ENCODE data around the gene UBE4B. TPM values are rescaled to one million over a fixed set of nuclear protein-coding genes. Genes with fewer than 3 reads are reported as not detected.
A peak's percentile ranks its signal among the peaks of the same experiment; 100 is the strongest.
"Not testable (repeated sequence)": the region's sequence is repeated elsewhere in the genome, so short reads cannot be mapped to it uniquely, and the experiment has no call there.

The UBE4B gene
- total RNA-seq, 1 experiment from 2014 or later, result 54.7 TPM

DNA sequence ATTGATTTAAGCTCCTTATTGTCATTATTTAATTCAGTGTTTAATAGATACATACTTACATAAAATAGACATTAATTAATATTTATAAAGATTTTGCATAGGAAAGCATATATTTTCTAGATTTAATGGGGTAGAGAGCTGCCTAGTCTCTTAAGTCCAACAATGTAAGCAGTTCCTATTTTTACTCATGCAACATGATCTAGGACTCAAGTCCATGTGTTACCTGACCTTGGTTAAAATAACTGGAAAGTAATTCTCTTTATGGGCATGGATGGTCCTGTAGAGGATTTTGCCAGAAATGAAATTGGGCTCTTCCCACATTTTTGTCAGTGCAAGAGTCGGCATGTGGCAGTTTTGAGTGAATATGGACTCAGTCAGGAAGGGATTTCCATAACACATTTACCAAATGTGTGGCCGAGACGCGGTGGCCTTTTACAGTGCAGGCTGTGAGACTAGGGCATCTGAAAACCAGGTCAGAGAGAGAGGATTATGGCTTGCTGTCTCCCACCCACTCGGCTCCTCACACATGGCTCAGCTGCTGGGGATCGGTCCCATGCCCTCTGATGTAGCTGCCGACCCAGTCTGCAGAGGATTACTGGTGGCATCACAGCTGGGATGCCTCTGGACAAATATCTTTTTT lies 171.4 kb downstream of the UBE4B start:
- TF ChIP-seq REST (IDR thresholded peaks at IDR 0.05; ENCODE audit: insufficient read depth in 1 of 2, low read depth in 2 of 2, low read length in 1 of 2) (no peak), POLR2AphosphoS5 (IDR thresholded peaks at IDR 0.05; ENCODE audit: low read depth, low read length) (no peak), TCF7L2 (IDR thresholded peaks at IDR 0.05; ENCODE audit: low read depth, low read length) (no peak)
- TF ChIP-seq, protein P1, sequence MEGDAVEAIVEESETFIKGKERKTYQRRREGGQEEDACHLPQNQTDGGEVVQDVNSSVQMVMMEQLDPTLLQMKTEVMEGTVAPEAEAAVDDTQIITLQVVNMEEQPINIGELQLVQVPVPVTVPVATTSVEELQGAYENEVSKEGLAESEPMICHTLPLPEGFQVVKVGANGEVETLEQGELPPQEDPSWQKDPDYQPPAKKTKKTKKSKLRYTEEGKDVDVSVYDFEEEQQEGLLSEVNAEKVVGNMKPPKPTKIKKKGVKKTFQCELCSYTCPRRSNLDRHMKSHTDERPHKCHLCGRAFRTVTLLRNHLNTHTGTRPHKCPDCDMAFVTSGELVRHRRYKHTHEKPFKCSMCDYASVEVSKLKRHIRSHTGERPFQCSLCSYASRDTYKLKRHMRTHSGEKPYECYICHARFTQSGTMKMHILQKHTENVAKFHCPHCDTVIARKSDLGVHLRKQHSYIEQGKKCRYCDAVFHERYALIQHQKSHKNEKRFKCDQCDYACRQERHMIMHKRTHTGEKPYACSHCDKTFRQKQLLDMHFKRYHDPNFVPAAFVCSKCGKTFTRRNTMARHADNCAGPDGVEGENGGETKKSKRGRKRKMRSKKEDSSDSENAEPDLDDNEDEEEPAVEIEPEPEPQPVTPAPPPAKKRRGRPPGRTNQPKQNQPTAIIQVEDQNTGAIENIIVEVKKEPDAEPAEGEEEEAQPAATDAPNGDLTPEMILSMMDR (IDR thresholded peaks at IDR 0.05), result no peak
- POLR2A ChIA-PET, result no interaction called here
- Histone ChIP-seq H3K4me3 (ENCODE audit: low read depth in 2 of 2, low read length in 2 of 2) (no peak overlapping the region), H3K4me1 (ENCODE audit: control insufficient read depth, insufficient read depth, low read length) (peaks cover under 1% of the 10 kb centered on the region; the same call in 1 of the 2 replicates), H3K27ac (ENCODE audit: low read length) (no peak overlapping the region), H3K27me3 (ENCODE audit: control insufficient read depth, insufficient read depth, low read length) (no peaks in the 10 kb centered on the region), H3K9me3 (ENCODE audit: control insufficient read depth, insufficient read depth, low read depth, low read length) (no peaks in the 10 kb centered on the region), H3K36me3 (ENCODE audit: control insufficient read depth, insufficient read depth, low read length) (no peaks in the 10 kb centered on the region)
- peak; percentile 61; the same call in 1 of the 2 replicates for ATAC-seq
- no TSS peak for BruUV-seq (replicated peaks)
- no peak for DNase-seq (ENCODE audit: low read depth, low spot score)
- in situ Hi-C loops (cut with HindIII; ENCODE audit: low pct_unique_long_range_greater_than_20kb, low sequenced_read_pairs) (no loop called here), intact Hi-C loops (cut with micrococcal nuclease; ENCODE audit: unreplicated experiment) (no loop called here)
- CTCF ChIA-PET, result interaction anchor here (0.6 kb wide), 1 partner anchor 178 kb away, joined by 4 read pairs; no protein-coding TSS in a partner anchor

DNA sequence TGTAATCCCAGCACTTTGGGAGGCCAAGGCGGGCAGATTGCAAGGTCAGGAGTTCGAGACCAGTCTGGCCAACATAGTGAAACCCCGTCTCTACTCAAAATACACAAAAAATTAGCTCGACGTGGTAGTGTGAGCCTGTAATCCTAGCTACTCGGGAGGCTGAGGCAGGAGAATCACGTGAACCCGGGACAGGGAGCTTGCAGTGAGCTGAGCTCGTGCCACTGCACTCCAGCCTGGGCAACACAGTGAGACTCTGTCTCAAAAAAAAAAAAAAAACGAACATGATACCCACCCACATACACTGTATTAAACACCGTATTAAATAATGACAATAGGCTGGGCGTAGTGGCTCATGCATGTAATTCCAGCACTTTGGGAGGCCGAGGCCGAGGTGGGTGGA lies 172.4 kb downstream of the UBE4B start:
- H3K27ac ChIP-seq (ENCODE audit: low read length); H3K9me3 ChIP-seq (ENCODE audit: control insufficient read depth, insufficient read depth, low read depth, low read length); in situ Hi-C loops (cut with HindIII; ENCODE audit: low pct_unique_long_range_greater_than_20kb, low sequenced_read_pairs); H3K4me1 ChIP-seq (ENCODE audit: control insufficient read depth, insufficient read depth, low read length); intact Hi-C loops (cut with micrococcal nuclease; ENCODE audit: unreplicated experiment); BruUV-seq (replicated peaks); H3K36me3 ChIP-seq (ENCODE audit: control insufficient read depth, insufficient read depth, low read length); POLR2A ChIA-PET; H3K4me3 ChIP-seq (ENCODE audit: low read depth in 2 of 2, low read length in 2 of 2); H3K27me3 ChIP-seq (ENCODE audit: control insufficient read depth, insufficient read depth, low read length); CTCF ChIA-PET; ATAC-seq; DNase-seq (ENCODE audit: low read depth, low spot score): not testable (repeated sequence)

DNA sequence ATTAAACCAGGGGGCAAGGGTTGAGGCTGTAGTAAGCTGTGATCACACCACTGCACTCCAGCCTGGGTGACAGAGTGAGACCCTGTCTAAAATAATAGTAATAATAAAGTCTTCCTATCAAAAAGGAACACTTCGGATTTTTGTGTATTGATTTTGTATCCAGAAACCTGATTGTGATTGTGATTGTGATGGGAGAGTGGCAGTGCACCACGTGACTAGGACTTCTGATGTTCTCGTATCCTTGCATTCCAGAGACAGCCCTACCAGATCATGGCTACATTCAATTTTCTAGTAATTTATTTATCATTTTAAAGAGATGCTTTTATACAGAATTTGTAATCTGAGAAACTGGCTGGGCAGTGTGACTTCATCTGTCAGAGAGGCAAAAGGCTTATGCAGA lies 175.1 kb downstream of the UBE4B start:
- in situ Hi-C loops (cut with HindIII; ENCODE audit: low pct_unique_long_range_greater_than_20kb, low sequenced_read_pairs) (no loop called here), intact Hi-C loops (cut with micrococcal nuclease; ENCODE audit: unreplicated experiment) (no loop called here)
- ATAC-seq (no peak), DNase-seq (ENCODE audit: low read depth, low spot score) (no peak)
- H3K4me3 ChIP-seq (ENCODE audit: low read depth in 2 of 2, low read length in 2 of 2), result no peak overlapping the region
- no peaks in the 10 kb centered on the region for H3K27me3 ChIP-seq (ENCODE audit: control insufficient read depth, insufficient read depth, low read length)
- H3K9me3 ChIP-seq (ENCODE audit: control insufficient read depth, insufficient read depth, low read depth, low read length), result no peaks in the 10 kb centered on the region
- no TSS peak for BruUV-seq (replicated peaks)
- POLR2A ChIA-PET, result interaction anchor here (0.7 kb wide), 1 partner anchor 187 kb away, joined by 10 read pairs; no protein-coding TSS in a partner anchor
- H3K27ac ChIP-seq (ENCODE audit: low read length), result no peak overlapping the region
- no peaks in the 10 kb centered on the region; the same call in 1 of the 2 replicates for H3K36me3 ChIP-seq (ENCODE audit: control insufficient read depth, insufficient read depth, low read length)
- TF ChIP-seq SIN3A (IDR thresholded peaks at IDR 0.05; ENCODE audit: borderline replicate concordance, insufficient read depth, low read depth, low read length), result no peak
- TF ChIP-seq, protein P1 (IDR thresholded peaks at IDR 0.05), result no peak
- TF ChIP-seq POLR2AphosphoS5 (IDR thresholded peaks at IDR 0.05; ENCODE audit: low read depth, low read length), result no peak
- no peak for TF ChIP-seq REST (IDR thresholded peaks at IDR 0.05; ENCODE audit: insufficient read depth in 1 of 2, low read depth in 2 of 2, low read length in 1 of 2)
- TF ChIP-seq TCF7L2 (IDR thresholded peaks at IDR 0.05; ENCODE audit: low read depth, low read length), result no peak
- CTCF ChIA-PET, result no interaction called here
- H3K4me1 ChIP-seq (ENCODE audit: control insufficient read depth, insufficient read depth, low read length), result peaks cover 14% of the 10 kb centered on the region
